Loucy (cell line): ENCODE results near the gene ACVRL1.

Experiments
- EZH2phosphoT487 ChIP-seq: fragments of 200-600 bp; IDR thresholded peaks from 2 replicates; pipeline ENCODE4 v1.6.1; 2018; ENCODE audit warnings: antibody characterized with exemption, mild to moderate bottlenecking, moderate library complexity, borderline replicate concordance
- TF ChIP-seq, protein P1 (sequence below): fragments of 200-600 bp; sonication (generic); conservative IDR thresholded peaks from 2 replicates; pipeline ENCODE4 v1.5.1; 2014; ENCODE audit warnings: mild to moderate bottlenecking, antibody characterized with exemption, low read length

DNA sequence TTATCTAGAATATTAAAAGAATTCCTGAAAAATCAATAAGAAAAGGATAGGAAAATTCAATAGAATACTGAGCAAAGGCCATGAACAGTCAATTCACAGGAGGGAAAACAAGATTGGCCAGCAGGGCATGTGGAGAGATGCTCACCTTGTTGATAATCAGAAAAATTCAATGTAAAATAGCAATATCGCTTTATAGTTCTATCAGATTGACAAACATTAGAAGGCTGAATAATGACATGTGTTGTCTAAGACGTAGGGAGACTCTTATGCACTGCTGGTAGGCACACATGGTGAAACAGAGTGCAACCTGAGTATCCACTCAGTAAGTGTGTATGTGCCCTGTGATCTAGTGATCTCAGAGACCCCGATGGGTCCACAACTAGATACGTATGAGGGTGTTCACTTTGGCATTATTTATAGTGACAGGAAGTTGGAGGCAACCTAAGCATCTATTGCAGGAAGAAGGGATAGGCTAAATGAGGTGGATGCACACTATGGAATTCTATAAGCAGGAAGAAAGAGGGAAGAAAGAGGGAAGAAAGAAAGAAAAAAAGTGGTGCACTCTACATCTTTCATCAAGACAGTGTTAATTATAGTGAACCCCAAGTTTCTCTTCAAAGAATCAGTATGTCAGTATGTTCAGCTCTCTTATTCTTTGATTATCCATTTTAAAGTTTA lies 23.2 kb upstream of the ACVRL1 start:
- TF ChIP-seq, protein P1, sequence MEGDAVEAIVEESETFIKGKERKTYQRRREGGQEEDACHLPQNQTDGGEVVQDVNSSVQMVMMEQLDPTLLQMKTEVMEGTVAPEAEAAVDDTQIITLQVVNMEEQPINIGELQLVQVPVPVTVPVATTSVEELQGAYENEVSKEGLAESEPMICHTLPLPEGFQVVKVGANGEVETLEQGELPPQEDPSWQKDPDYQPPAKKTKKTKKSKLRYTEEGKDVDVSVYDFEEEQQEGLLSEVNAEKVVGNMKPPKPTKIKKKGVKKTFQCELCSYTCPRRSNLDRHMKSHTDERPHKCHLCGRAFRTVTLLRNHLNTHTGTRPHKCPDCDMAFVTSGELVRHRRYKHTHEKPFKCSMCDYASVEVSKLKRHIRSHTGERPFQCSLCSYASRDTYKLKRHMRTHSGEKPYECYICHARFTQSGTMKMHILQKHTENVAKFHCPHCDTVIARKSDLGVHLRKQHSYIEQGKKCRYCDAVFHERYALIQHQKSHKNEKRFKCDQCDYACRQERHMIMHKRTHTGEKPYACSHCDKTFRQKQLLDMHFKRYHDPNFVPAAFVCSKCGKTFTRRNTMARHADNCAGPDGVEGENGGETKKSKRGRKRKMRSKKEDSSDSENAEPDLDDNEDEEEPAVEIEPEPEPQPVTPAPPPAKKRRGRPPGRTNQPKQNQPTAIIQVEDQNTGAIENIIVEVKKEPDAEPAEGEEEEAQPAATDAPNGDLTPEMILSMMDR, result no peak
- TF ChIP-seq EZH2phosphoT487, result no peak
